CD4-positive, CD25-positive, alpha-beta regulatory T cell (primary cell): Measurements from ENCODE around the gene DOHH. TPM values are rescaled to one million over a fixed set of nuclear protein-coding genes. Genes with fewer than 3 reads are reported as not detected.

ENCODE experiments used
- ATAC-seq, 2 donors: fragments of 150-1000 bp; cut with Tn5 transposase; one replicate each; pipeline ENCODE4 v1.10.0; 2021; ENCODE audit warnings: low read depth in 2 of 2, moderate number of reproducible peaks in 2 of 2, moderate library complexity in 1 of 2
- DNase-seq, 3 donors: peaks; one replicate each; pipeline versions ENCODE4 v3.0.0 to v3.0.0-alpha.2; 2012 to 2022; ENCODE audit warnings: mixed read lengths in 1 of 3
- H3K27ac ChIP-seq: one replicate; pipeline ENCODE4 v1.7.0; 2013; ENCODE audit warnings: mild to moderate bottlenecking, low read length; ENCODE audit not compliant: insufficient read depth, poor library complexity, severe bottlenecking
- H3K27me3 ChIP-seq: one replicate; pipeline ENCODE4 v1.7.0; 2013; ENCODE audit warnings: low read length; ENCODE audit not compliant: control insufficient read depth, insufficient read depth
- H3K36me3 ChIP-seq: one replicate; pipeline ENCODE4 v1.7.0; 2013; ENCODE audit warnings: mild to moderate bottlenecking, low read length, moderate library complexity; ENCODE audit not compliant: control insufficient read depth, insufficient read depth
- H3K4me1 ChIP-seq: 2 replicates; pipeline ENCODE4 v1.7.0; 2013; ENCODE audit warnings: mild to moderate bottlenecking, low read length; ENCODE audit not compliant: insufficient read depth, control insufficient read depth, poor library complexity, severe bottlenecking
- H3K4me3 ChIP-seq: one replicate; pipeline ENCODE4 v1.7.0; 2013; ENCODE audit warnings: low read depth, mild to moderate bottlenecking, low read length, moderate library complexity
- H3K9me3 ChIP-seq, 2 experiments: 1 replicate in 1 of 2; 2 replicates in 1 of 2; pipeline ENCODE4 v1.7.0; 2013; ENCODE audit warnings: low read length in 2 of 2, mild to moderate bottlenecking in 1 of 2, moderate library complexity in 1 of 2; ENCODE audit not compliant: control insufficient read depth in 2 of 2
- H3K27ac Mint-ChIP-seq, 3 donors: one replicate each; pipeline ENCODE4 v1.8.0; 2020 to 2022; ENCODE audit warnings: mild to moderate bottlenecking in 3 of 3, mixed read lengths in 3 of 3, moderate library complexity in 2 of 3
- H3K27me3 Mint-ChIP-seq: one replicate; pipeline ENCODE4 v1.8.0; 2022; ENCODE audit warnings: mild to moderate bottlenecking, mixed read lengths
- H3K36me3 Mint-ChIP-seq: one replicate; pipeline ENCODE4 v1.8.0; 2020; ENCODE audit warnings: mixed read lengths
- H3K4me1 Mint-ChIP-seq, 4 donors: one replicate each; pipeline ENCODE4 v1.8.0; 2020 to 2022; ENCODE audit warnings: mixed read lengths in 4 of 4, mild to moderate bottlenecking in 1 of 4
- H3K4me3 Mint-ChIP-seq, 4 donors: one replicate each; pipeline ENCODE4 v1.8.0; 2020 to 2022; ENCODE audit warnings: mild to moderate bottlenecking in 4 of 4, mixed read lengths in 4 of 4, moderate library complexity in 3 of 4
- H3K9me3 Mint-ChIP-seq, 7 donors: one replicate each; pipeline ENCODE4 v1.8.0; 2020 to 2022; ENCODE audit warnings: mixed read lengths in 7 of 7, mild to moderate bottlenecking in 3 of 7, moderate library complexity in 2 of 7
- polyA plus RNA-seq, 4 donors: library from polyadenylated mRNA; unstranded; fragments of 300-500 nt; fragmentation: Illumina TruSeq; gene quantifications; one replicate each; pipeline ENCODE4 v1.2.3, GENCODE V29; 2021
- total RNA-seq: library from RNA; stranded (reverse); gene quantifications from one replicate; pipeline ENCODE4 v1.2.3, GENCODE V29; 2022

DOHH gene
- total RNA-seq (3.5 TPM), polyA plus RNA-seq (10 to 100 TPM in 2 of 4 donors, 1 to 10 TPM in 2; 6.0 to 13.9 (median 8.9) TPM)

GRCh38 chr19:3500429-3501101 is at the start of gene DOHH:
Gene DOHH (minus strand): TSS chr19:3500674. CDS start chr19:3496814, 3,860 bp downstream.
- peak within 1 kb of the TSS; percentile 88 to 96 (median 94) for H3K4me3 Mint-ChIP-seq
- H3K27ac ChIP-seq = peak within 1 kb of the TSS; percentile 85

DNA sequence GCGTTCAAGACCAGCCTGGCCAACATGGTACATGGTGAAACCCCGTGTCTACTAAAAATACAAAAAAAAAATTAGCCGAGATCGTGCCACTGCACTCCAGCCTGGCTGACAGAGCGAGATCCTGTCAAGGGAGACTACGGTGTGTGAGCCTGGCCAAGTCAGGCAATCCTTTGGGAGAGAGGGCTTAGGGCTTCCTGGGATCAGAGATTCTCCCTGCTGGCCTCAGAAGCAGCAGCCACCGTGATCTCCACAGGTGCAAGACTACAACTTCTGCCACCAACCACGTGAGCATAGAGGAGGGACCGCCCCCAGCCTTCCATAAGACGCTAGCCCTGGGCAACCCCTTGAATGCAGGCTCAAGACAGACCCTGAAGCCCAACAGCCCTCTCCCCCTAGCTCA is 49.3 kb upstream of the DOHH start:
- peaks cover 4% of the 10 kb centered on the region for H3K36me3 Mint-ChIP-seq
- Histone ChIP-seq H3K4me1 (peaks cover 27% of the 10 kb centered on the region), H3K27ac (no peak overlapping the region), H3K36me3 (peaks cover 11% of the 10 kb centered on the region), H3K27me3 (no peaks in the 10 kb centered on the region), H3K4me3 (no peak overlapping the region), H3K9me3 (no peaks in the 10 kb centered on the region)
- no peaks in the 10 kb centered on the region for H3K27me3 Mint-ChIP-seq
- no peaks in the 10 kb centered on the region for H3K9me3 Mint-ChIP-seq
- H3K4me3 Mint-ChIP-seq = no peak overlapping the region
- ATAC-seq (no peak), DNase-seq (no peak)
- H3K27ac Mint-ChIP-seq = no peak overlapping the region
- H3K4me1 Mint-ChIP-seq = peaks cover 0 to 35% (median 11%) of the 10 kb centered on the region in 4 donors

More at GRCh38 chr19:3500429-3501101, at the start of gene DOHH:
- no peaks in the 10 kb centered on the region for H3K9me3 Mint-ChIP-seq
- Histone ChIP-seq H3K4me3 (peak within 1 kb of the TSS; percentile 86), H3K9me3 (no peaks in the 10 kb centered on the region), H3K36me3 (peaks cover 8% of the 10 kb centered on the region), H3K4me1 (peaks cover 16% of the 10 kb centered on the region), H3K27me3 (no peaks in the 10 kb centered on the region)
- peak within 1 kb of the TSS; percentile 97 to 98 (median 98) for H3K27ac Mint-ChIP-seq
- DNase-seq (peak; percentile 87 to 99 (median 96)), ATAC-seq (peak; percentile 88 to 91)
- H3K4me1 Mint-ChIP-seq = peaks cover 7 to 42% (median 22%) of the 10 kb centered on the region in 4 donors
- peaks cover 10% of the 10 kb centered on the region for H3K36me3 Mint-ChIP-seq
- peaks cover 4% of the 10 kb centered on the region for H3K27me3 Mint-ChIP-seq

DNA sequence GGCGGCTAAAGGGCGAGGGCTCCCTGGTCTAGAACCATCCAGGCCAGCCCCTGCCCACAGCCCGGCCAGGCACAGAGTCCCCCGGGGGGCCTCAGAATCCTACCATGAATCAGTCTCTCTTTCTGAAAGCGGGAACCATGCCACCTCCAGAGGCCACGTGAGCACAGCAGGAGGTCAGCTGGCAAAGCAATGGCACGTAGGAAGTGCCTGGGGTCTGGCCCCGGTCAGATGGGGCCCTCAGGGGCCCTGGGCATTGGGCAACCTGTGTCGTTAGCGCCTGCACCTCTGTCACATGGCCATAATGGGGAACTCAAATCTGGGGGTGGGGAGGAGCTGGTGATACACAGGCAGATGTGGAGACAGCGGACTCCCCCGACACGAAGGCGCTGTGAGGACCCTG is 48.1 kb upstream of the DOHH start:
- peaks cover 0 to 26% (median 6%) of the 10 kb centered on the region in 4 donors for H3K4me1 Mint-ChIP-seq
- DNase-seq (no peak), ATAC-seq (peak in 1 of 2 donors; percentile 4)
- Histone ChIP-seq H3K4me1 (peaks cover 16% of the 10 kb centered on the region), H3K27ac (no peak overlapping the region), H3K36me3 (peaks cover 11% of the 10 kb centered on the region), H3K4me3 (no peak overlapping the region), H3K9me3 (no peaks in the 10 kb centered on the region), H3K27me3 (no peaks in the 10 kb centered on the region)
- no peak overlapping the region for H3K27ac Mint-ChIP-seq
- H3K36me3 Mint-ChIP-seq = peaks cover 4% of the 10 kb centered on the region
- no peaks in the 10 kb centered on the region for H3K27me3 Mint-ChIP-seq
- H3K4me3 Mint-ChIP-seq = peak overlapping the region in 1 of 4 donors; percentile 13
- H3K9me3 Mint-ChIP-seq = no peaks in the 10 kb centered on the region

DNA sequence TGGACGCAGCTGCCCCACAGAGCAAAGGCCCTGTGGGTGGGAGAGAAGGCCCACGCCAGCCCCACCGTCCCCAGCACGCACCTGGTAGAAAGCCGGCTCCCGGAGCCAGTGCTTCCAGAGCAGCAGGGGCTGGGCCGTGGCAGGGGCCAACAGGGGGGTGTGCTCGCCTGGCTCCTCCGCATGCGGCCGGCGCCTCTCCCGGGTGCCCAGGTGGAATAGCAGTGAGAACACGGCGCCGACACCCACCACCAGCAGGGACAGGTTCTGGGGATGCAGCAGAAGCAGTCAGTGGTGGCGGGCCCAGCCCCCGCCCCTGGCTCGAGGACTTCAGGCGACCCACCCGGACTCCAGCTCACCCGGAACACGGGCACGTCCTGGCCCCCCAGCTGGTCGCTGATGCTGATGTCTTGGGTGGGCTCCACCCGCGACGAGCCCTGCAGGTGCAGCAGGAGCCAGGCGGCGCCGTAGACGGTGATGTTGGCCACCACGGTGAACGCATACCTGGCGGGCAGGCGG is 47.4 kb upstream of the DOHH start:
- Mint-ChIP-seq H3K9me3 (no peaks in the 10 kb centered on the region), H3K4me3 (no peak overlapping the region), H3K4me1 (peaks cover 0 to 23% (median 6%) of the 10 kb centered on the region in 4 donors), H3K27ac (no peak overlapping the region), H3K27me3 (no peaks in the 10 kb centered on the region), H3K36me3 (peaks cover 4% of the 10 kb centered on the region)
- ATAC-seq = no peak
- H3K36me3 ChIP-seq = peaks cover 11% of the 10 kb centered on the region
- H3K4me3 ChIP-seq = no peak overlapping the region
- H3K27me3 ChIP-seq = no peaks in the 10 kb centered on the region
- DNase-seq = no peak
- H3K4me1 ChIP-seq = peaks cover 9% of the 10 kb centered on the region
- H3K27ac ChIP-seq = no peak overlapping the region
- no peaks in the 10 kb centered on the region for H3K9me3 ChIP-seq

DNA sequence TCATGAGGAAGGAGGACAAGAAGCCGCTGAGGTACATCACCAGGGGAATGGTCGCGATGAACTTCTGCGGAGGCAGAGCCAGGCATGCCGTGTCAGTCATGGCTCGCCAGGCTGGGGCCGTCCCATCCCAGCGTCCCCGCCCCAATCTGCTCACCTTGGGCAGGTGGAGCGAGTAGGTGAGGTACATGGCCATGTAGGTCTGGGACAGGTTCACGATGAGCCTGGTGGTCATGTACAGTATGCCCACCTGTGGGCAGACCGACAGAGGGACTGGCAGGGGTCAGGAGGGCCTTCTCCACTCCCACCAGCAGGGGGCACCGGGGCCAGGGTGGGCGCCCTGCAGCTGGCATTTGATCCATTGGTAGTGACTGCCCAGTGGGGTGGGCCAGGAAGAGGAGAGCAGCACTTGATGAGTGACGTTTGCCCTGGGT is 46.8 kb upstream of the DOHH start:
- H3K27me3 ChIP-seq = no peaks in the 10 kb centered on the region
- DNase-seq = peak in 1 of 3 donors; percentile 39
- no peaks in the 10 kb centered on the region for H3K9me3 ChIP-seq
- H3K27me3 Mint-ChIP-seq = no peaks in the 10 kb centered on the region
- H3K36me3 ChIP-seq = peaks cover 11% of the 10 kb centered on the region
- H3K36me3 Mint-ChIP-seq = peaks cover 4% of the 10 kb centered on the region
- no peaks in the 10 kb centered on the region for H3K9me3 Mint-ChIP-seq
- no peak overlapping the region for H3K4me3 ChIP-seq
- H3K27ac Mint-ChIP-seq = no peak overlapping the region
- no peak overlapping the region for H3K4me3 Mint-ChIP-seq
- H3K4me1 Mint-ChIP-seq = peaks cover 0 to 18% (median 6%) of the 10 kb centered on the region in 4 donors
- peaks cover 4% of the 10 kb centered on the region for H3K4me1 ChIP-seq
- no peak overlapping the region for H3K27ac ChIP-seq
- no peak for ATAC-seq

DNA sequence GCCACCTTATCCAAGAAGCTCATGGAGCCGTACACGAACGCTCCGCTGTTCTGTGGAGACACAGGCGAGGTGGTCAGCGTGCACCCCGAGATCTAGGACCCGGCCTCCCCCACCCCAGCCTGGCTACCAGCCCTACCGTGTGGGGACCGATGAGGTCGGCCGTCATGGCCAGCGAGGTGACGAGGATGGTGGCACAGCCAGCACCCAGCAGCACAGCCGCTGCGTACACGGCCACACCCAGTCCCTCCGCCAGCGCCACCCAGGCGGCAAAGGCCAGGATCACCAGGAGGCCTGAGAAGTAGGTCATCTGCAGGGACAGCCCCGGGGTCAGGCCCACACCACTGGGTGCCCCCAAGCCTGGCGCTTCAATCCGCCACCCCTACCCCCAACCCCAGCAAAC is 45.6 kb upstream of the DOHH start:
- peaks cover 11% of the 10 kb centered on the region for H3K36me3 ChIP-seq
- DNase-seq = no peak
- Mint-ChIP-seq H3K27ac (no peak overlapping the region), H3K27me3 (no peaks in the 10 kb centered on the region), H3K4me1 (peaks cover 0 to 12% (median 2%) of the 10 kb centered on the region in 4 donors), H3K36me3 (peaks cover 4% of the 10 kb centered on the region), H3K9me3 (no peaks in the 10 kb centered on the region), H3K4me3 (no peak overlapping the region)
- no peaks in the 10 kb centered on the region for H3K27me3 ChIP-seq
- H3K9me3 ChIP-seq = no peaks in the 10 kb centered on the region
- H3K4me1 ChIP-seq = peaks cover 3% of the 10 kb centered on the region
- H3K4me3 ChIP-seq = no peak overlapping the region
- no peak overlapping the region for H3K27ac ChIP-seq
- no peak for ATAC-seq

GRCh38 chr19:3545669-3546034 is 45.2 kb upstream of the DOHH start:
- Histone ChIP-seq H3K9me3 (no peaks in the 10 kb centered on the region), H3K27ac (no peak overlapping the region), H3K4me1 (no peaks in the 10 kb centered on the region), H3K27me3 (no peaks in the 10 kb centered on the region), H3K36me3 (peaks cover 11% of the 10 kb centered on the region), H3K4me3 (no peak overlapping the region)
- H3K27ac Mint-ChIP-seq = peak overlapping the region in 2 of 3 donors; percentile 41 to 56
- DNase-seq (no peak), ATAC-seq (no peak)
- H3K36me3 Mint-ChIP-seq = peaks cover 4% of the 10 kb centered on the region
- H3K27me3 Mint-ChIP-seq = no peaks in the 10 kb centered on the region
- no peaks in the 10 kb centered on the region for H3K9me3 Mint-ChIP-seq
- no peak overlapping the region for H3K4me3 Mint-ChIP-seq
- peaks cover 0 to 9% (median 2%) of the 10 kb centered on the region in 4 donors for H3K4me1 Mint-ChIP-seq
